Smooth muscle cell (in vitro differentiated cells): Measurements from ENCODE around the gene NLGN4X. TPM values are rescaled to one million over a fixed set of nuclear protein-coding genes. Genes with fewer than 3 reads are reported as not detected.

Source experiments
- DNase-seq: peaks from one replicate; lab custom pipeline; 2025; ENCODE audit not compliant: unreplicated experiment; lab: John Stamatoyannopoulos, UW
- H2AFZ ChIP-seq: fragments of 200-600 bp; sonication (generic); 2 replicates; pipeline ENCODE4 v1.6.0; 2016; ENCODE audit warnings: antibody characterized with exemption, low read depth, mild to moderate bottlenecking
- H3F3A ChIP-seq: fragments of 200-600 bp; sonication (generic); 2 replicates; pipeline ENCODE4 v1.6.0; 2017; ENCODE audit warnings: antibody characterized with exemption, low read depth
- H3K27ac ChIP-seq: fragments of 200-600 bp; sonication (generic); 2 replicates; pipeline ENCODE4 v1.5.1; 2016; ENCODE audit warnings: low read depth, mild to moderate bottlenecking
- H3K27me3 ChIP-seq: fragments of 200-600 bp; sonication (generic); 2 replicates; pipeline ENCODE4 v1.6.1; 2016; ENCODE audit warnings: low read depth, mild to moderate bottlenecking
- H3K36me3 ChIP-seq: fragments of 200-600 bp; sonication (generic); 2 replicates; pipeline ENCODE4 v1.5.1; 2016; ENCODE audit warnings: low read depth
- H3K4me1 ChIP-seq: fragments of 200-600 bp; sonication (generic); 2 replicates; pipeline ENCODE4 v1.5.1; 2016; ENCODE audit warnings: low read depth
- H3K4me2 ChIP-seq: fragments of 200-600 bp; sonication (generic); 2 replicates; pipeline ENCODE4 v1.6.0; 2016; ENCODE audit warnings: mild to moderate bottlenecking
- H3K4me3 ChIP-seq: fragments of 200-600 bp; sonication (generic); 2 replicates; pipeline ENCODE4 v1.5.1; 2016; ENCODE audit warnings: mild to moderate bottlenecking
- H3K79me2 ChIP-seq: fragments of 200-600 bp; sonication (generic); 2 replicates; pipeline ENCODE4 v1.6.0; 2016; ENCODE audit warnings: low read depth, mild to moderate bottlenecking
- H3K9ac ChIP-seq: fragments of 200-600 bp; sonication (generic); 2 replicates; pipeline ENCODE4 v1.6.0; 2016; ENCODE audit warnings: low read depth
- H3K9me3 ChIP-seq: fragments of 200-600 bp; sonication (generic); replicated peaks from 2 replicates; pipeline ENCODE4 v1.5.1; 2016; ENCODE audit warnings: low read depth
- H4K20me1 ChIP-seq: fragments of 200-600 bp; sonication (generic); 2 replicates; pipeline ENCODE4 v1.6.0; 2016; ENCODE audit warnings: low read depth
- WGBS: methylation state at CpG from one replicate; pipeline ENCODE4 v1.1.7; 2016; ENCODE audit warnings: low lambda C conversion rate; 5-methylcytosine and 5-hydroxymethylcytosine counted together
- polyA plus RNA-seq: library from polyadenylated mRNA; unstranded; fragments of >200 nt; fragmentation: Nextera tagmentation; extraction: Ambion mirVana; gene quantifications from 2 replicates; pipeline ENCODE4 v1.2.1, GENCODE V29; 2016
- total RNA-seq: library from RNA; depleted of rRNA; stranded (reverse); fragments of >200 nt; gene quantifications from 2 replicates; pipeline ENCODE4 v1.2.3, GENCODE V29; 2014
- TF ChIP-seq, protein P1 (sequence below): fragments of 200-600 bp; sonication (generic); IDR thresholded peaks from 2 replicates; pipeline ENCODE4 v1.5.1; 2017; ENCODE audit warnings: borderline replicate concordance, mild to moderate bottlenecking, antibody characterized with exemption; ENCODE audit not compliant: insufficient read depth, poor library complexity, severe bottlenecking

Gene NLGN4X
- total and polyA plus RNA-seq, 2 experiments from 2014 or later = 1.6 to 4.7 TPM

DNA sequence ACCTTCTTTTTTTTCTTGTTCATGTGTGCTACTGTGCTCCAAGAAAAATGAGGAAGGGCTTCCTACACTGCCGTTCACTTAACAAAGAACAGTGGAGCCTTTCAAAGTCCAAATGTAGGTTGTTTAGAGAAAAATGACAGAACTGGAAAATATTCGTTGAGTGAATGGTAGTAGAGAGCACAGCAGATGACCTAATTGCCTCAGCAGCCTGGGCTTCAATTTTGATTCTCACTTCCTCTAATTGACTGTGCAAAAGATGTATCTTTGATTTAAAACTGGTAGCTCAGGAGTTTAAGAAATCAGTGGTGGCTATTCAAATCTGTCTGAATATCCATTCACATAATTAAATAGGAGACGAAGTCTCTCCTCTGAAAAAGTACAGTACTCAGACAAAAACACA, 5.2 kb downstream of the NLGN4X start:
- no peak for DNase-seq

DNA sequence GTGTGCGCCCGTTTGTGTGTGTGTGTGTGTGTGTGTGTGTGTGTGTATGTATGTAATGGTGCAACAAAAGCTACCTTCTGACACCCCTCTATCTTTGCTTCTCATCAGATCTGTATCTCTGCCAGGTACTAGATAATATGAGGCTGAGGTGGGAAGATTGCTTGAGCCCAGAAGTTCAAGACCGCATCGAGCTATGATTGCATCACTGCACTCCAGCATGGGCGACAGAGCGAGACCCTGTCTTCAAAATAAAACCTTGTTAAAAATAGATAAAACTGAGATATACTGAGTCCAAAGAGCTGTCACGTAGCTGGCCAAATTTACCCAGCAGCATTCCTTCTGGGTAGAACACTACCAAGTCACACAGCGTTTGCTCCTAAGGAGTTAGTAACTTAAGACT, 18.4 kb downstream of the NLGN4X start:
- H3K4me1 ChIP-seq = no peaks in the 10 kb centered on the region
- H2AFZ ChIP-seq = no peak overlapping the region
- no peaks in the 10 kb centered on the region for H3K27me3 ChIP-seq
- no peaks in the 10 kb centered on the region for H3K9me3 ChIP-seq
- H4K20me1 ChIP-seq = no peaks in the 10 kb centered on the region
- no peaks in the 10 kb centered on the region for H3K36me3 ChIP-seq
- 91% methylated on average over 8 of the region's 8 CpGs for WGBS
- H3K4me2 ChIP-seq = no peak overlapping the region
- no peaks in the 10 kb centered on the region for H3K79me2 ChIP-seq
- TF ChIP-seq, protein P1, sequence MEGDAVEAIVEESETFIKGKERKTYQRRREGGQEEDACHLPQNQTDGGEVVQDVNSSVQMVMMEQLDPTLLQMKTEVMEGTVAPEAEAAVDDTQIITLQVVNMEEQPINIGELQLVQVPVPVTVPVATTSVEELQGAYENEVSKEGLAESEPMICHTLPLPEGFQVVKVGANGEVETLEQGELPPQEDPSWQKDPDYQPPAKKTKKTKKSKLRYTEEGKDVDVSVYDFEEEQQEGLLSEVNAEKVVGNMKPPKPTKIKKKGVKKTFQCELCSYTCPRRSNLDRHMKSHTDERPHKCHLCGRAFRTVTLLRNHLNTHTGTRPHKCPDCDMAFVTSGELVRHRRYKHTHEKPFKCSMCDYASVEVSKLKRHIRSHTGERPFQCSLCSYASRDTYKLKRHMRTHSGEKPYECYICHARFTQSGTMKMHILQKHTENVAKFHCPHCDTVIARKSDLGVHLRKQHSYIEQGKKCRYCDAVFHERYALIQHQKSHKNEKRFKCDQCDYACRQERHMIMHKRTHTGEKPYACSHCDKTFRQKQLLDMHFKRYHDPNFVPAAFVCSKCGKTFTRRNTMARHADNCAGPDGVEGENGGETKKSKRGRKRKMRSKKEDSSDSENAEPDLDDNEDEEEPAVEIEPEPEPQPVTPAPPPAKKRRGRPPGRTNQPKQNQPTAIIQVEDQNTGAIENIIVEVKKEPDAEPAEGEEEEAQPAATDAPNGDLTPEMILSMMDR = no peak
- no peaks in the 10 kb centered on the region for H3F3A ChIP-seq
- H3K27ac ChIP-seq = no peak overlapping the region
- no peak overlapping the region for H3K9ac ChIP-seq
- no peak for DNase-seq
- no peak overlapping the region for H3K4me3 ChIP-seq

More for the DNA sequence above, 5.2 kb downstream of the NLGN4X start:
- WGBS = 69% methylated on average over 3 of the region's 3 CpGs
- TF ChIP-seq, protein P1 = no peak
- Histone ChIP-seq H3F3A (no peaks in the 10 kb centered on the region), H3K4me3 (no peak overlapping the region), H3K36me3 (no peaks in the 10 kb centered on the region), H4K20me1 (no peaks in the 10 kb centered on the region), H2AFZ (no peak overlapping the region), H3K79me2 (no peaks in the 10 kb centered on the region), H3K27ac (no peak overlapping the region), H3K4me2 (no peak overlapping the region), H3K9me3 (no peaks in the 10 kb centered on the region), H3K4me1 (peaks cover 5% of the 10 kb centered on the region), H3K27me3 (peaks cover 9% of the 10 kb centered on the region), H3K9ac (no peak overlapping the region)

- no peak overlapping the region for H3K27ac ChIP-seq
- TF ChIP-seq, protein P1 = no peak
- no peaks in the 10 kb centered on the region for H3K79me2 ChIP-seq
- H3K4me3 ChIP-seq = no peak overlapping the region
- no peak overlapping the region for H3K9ac ChIP-seq
- no peak overlapping the region for H3K4me2 ChIP-seq
- WGBS = 62% methylated on average over 6 of the region's 6 CpGs
- no peak for DNase-seq
- H3K36me3 ChIP-seq = no peaks in the 10 kb centered on the region
- no peak overlapping the region for H2AFZ ChIP-seq
- H3F3A ChIP-seq = no peaks in the 10 kb centered on the region
- H4K20me1 ChIP-seq = no peaks in the 10 kb centered on the region
- H3K4me1 ChIP-seq = no peaks in the 10 kb centered on the region
- no peaks in the 10 kb centered on the region for H3K9me3 ChIP-seq
- no peaks in the 10 kb centered on the region for H3K27me3 ChIP-seq
These were observed 25.0 kb downstream of the NLGN4X start for GRCh38 chrX:6203462-6204215.

DNA sequence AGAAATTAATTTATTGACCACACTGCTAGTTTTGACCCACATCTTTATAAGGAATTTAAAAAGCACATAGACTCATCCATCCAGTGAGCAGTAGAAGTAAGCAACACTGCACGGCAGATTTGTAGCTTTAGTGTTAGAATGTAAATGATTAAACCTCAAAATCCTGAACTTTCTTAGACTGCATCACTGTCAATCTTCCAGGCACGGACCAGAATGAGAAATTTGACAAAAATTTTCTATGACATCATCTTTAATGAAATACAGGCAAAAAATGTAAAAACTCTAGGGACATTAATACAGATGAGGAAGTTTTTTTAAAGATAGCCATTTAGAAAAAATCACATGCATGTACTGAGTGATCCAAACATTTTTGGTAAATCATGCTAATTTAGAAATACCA, 29.2 kb downstream of the NLGN4X start:
- Histone ChIP-seq H3K9me3 (no peaks in the 10 kb centered on the region), H3K9ac (no peak overlapping the region), H3K4me2 (no peak overlapping the region), H2AFZ (no peak overlapping the region), H3K27ac (no peak overlapping the region), H3K4me3 (no peak overlapping the region), H3K4me1 (no peaks in the 10 kb centered on the region), H3K36me3 (no peaks in the 10 kb centered on the region), H3F3A (no peaks in the 10 kb centered on the region), H3K79me2 (no peaks in the 10 kb centered on the region), H4K20me1 (no peaks in the 10 kb centered on the region), H3K27me3 (no peaks in the 10 kb centered on the region)
- TF ChIP-seq, protein P1 = no peak
- 66% methylated on average over 2 of the region's 2 CpGs for WGBS
- DNase-seq = no peak
